HepG2 (cell line): Measurements from ENCODE around the gene TBCE. TPM values are rescaled to one million over a fixed set of nuclear protein-coding genes. Genes with fewer than 3 reads are reported as not detected.

Experiments used
- ATAC-seq: fragments of 200-7000 bp; cut with Tn5 transposase; 3 replicates; pipeline ENCODE4 v1.9.1; 2020; ENCODE audit warnings: mild to moderate bottlenecking, moderate library complexity
- BruUV-seq: library from RNA; stranded (reverse); fragments of 400-500 nt; replicated peaks from 2 replicates; lab custom pipeline; 2021; lab: Mats Ljungman, UMichigan
- CTCF ChIA-PET: fragments of 300-600 bp; formaldehyde crosslinking; extraction: SDS; loops from one replicate; lab custom pipeline; 2021; ENCODE audit warnings: low total read pairs, inconsistent platforms, low intra/inter-chr PET ratio; lab: Yijun Ruan, JAX
- POLR2A ChIA-PET: fragments of 350-600 bp; sonication (Branson Sonifier 250); formaldehyde crosslinking; loops from one replicate; lab custom pipeline; 2020; ENCODE audit warnings: antibody characterized with exemption, inconsistent platforms; lab: Yijun Ruan, JAX
- DNase-seq: peaks from one replicate; pipeline ENCODE4 v3.0.0-alpha.2; 2015; ENCODE audit warnings: low spot score
- FAIRE-seq: peaks from 3 replicates; lab custom pipeline; 2011; peaks lifted over from hg19 to GRCh38; lab: Jason Lieb, UNC
- H2AFZ ChIP-seq: one replicate; pipeline ENCODE4 v1.6.1; 2011; ENCODE audit warnings: low read length, inconsistent platforms
- H3K27ac ChIP-seq: fragments of 300-600 bp; 3 replicates; pipeline ENCODE4 v1.8.0; 2011; ENCODE audit warnings: mixed run types, mild to moderate bottlenecking, mixed read lengths, low read length, inconsistent platforms; ENCODE audit not compliant: insufficient read depth; ENCODE audit errors: extremely low read length
- H3K27me3 ChIP-seq, 2 experiments: fragments of 200-600 bp in 1 of 2; 2 replicates in 1 of 2; 3 replicates in 1 of 2; pipeline versions ENCODE4 v1.6.0 to v1.8.0; 2011; ENCODE audit warnings: low read length in 2 of 2, mild to moderate bottlenecking in 2 of 2, moderate library complexity in 2 of 2, inconsistent platforms in 1 of 2; ENCODE audit not compliant: insufficient read depth in 2 of 2, control insufficient read depth in 1 of 2
- H3K36me3 ChIP-seq, 2 experiments: fragments of 200-600 bp in 1 of 2; replicated peaks in 1 of 2; 2 replicates in 1 of 2; 3 replicates in 1 of 2; pipeline versions ENCODE4 v1.5.1 to v1.8.0; 2011; ENCODE audit warnings: low read length in 2 of 2, inconsistent platforms in 1 of 2; ENCODE audit not compliant: insufficient read depth in 2 of 2, control insufficient read depth in 1 of 2
- H3K4me1 ChIP-seq: 2 replicates; pipeline ENCODE4 v1.5.1; 2012; ENCODE audit warnings: low read length, inconsistent platforms; ENCODE audit not compliant: insufficient read depth
- H3K4me2 ChIP-seq: 2 replicates; pipeline ENCODE4 v1.6.0; 2011; ENCODE audit warnings: low read depth, low read length, inconsistent platforms
- H3K4me3 ChIP-seq, 3 experiments: fragments of 200-600 bp in 1 of 3; sonication (generic), shearing (Covaris generic) in 1 of 3; replicated peaks in 1 of 3; 2 replicates each; pipeline ENCODE4 v1.5.1; 2011 to 2016; ENCODE audit warnings: low read length in 3 of 3, inconsistent platforms in 2 of 3, low read depth in 2 of 3, mild to moderate bottlenecking in 2 of 3, control low read depth in 1 of 3, mixed read lengths in 1 of 3; ENCODE audit not compliant: insufficient read depth in 1 of 3
- H3K79me2 ChIP-seq: one replicate; pipeline ENCODE4 v1.6.1; 2011; ENCODE audit warnings: low read length, inconsistent platforms; ENCODE audit not compliant: insufficient read depth
- H3K9ac ChIP-seq: 2 replicates; pipeline ENCODE4 v1.6.0; 2011; ENCODE audit warnings: mild to moderate bottlenecking, low read depth, low read length, inconsistent platforms; ENCODE audit not compliant: insufficient read depth
- H3K9me3 ChIP-seq: 2 replicates; pipeline ENCODE4 v1.5.1; 2012; ENCODE audit warnings: mild to moderate bottlenecking, low read length
- H4K20me1 ChIP-seq: 2 replicates; pipeline ENCODE4 v1.6.0; 2011; ENCODE audit warnings: inconsistent platforms, mild to moderate bottlenecking, low read length, moderate library complexity; ENCODE audit not compliant: insufficient read depth
- GTF3A ChIP-seq: sonication (generic); formaldehyde crosslinking; conservative IDR thresholded peaks from 2 replicates; pipeline ENCODE4 v1.4.0; 2020; ENCODE audit warnings: mild to moderate bottlenecking, missing genetic modification reagents
- NKX3-1 ChIP-seq: sonication (generic); formaldehyde crosslinking; IDR thresholded peaks from 2 replicates; pipeline ENCODE4 v1.5.0; 2020; ENCODE audit warnings: missing genetic modification reagents
- NR1H2 ChIP-seq: sonication (generic); formaldehyde crosslinking; IDR thresholded peaks from 2 replicates; pipeline ENCODE4 v1.8.1; 2022; ENCODE audit warnings: low read depth, missing genetic modification reagents, borderline replicate concordance
- ZNF619 ChIP-seq: sonication (generic); formaldehyde crosslinking; IDR thresholded peaks from 2 replicates; pipeline ENCODE4 v1.4.0; 2020; ENCODE audit warnings: mild to moderate bottlenecking, missing genetic modification reagents
- ZNF652 ChIP-seq: IDR thresholded peaks from 2 replicates; pipeline ENCODE4 v1.6.1; 2016; ENCODE audit warnings: low read depth, borderline replicate concordance
- WGBS: methylation state at CpG from one replicate; pipeline ENCODE4 v1.1.6; 2017; ENCODE audit warnings: low lambda C conversion rate; 5-methylcytosine and 5-hydroxymethylcytosine counted together
- in situ Hi-C: cut with HindIII; loops from 2 replicates; pipeline ENCODE4 v1.10.0; 2017; ENCODE audit warnings: low pct_unique_long_range_greater_than_20kb; ENCODE audit not compliant: extremely low pct_ligation_motif_present
- intact Hi-C: fragments of 100-400 bp; cut with micrococcal nuclease; formaldehyde crosslinking; loops from one replicate; pipeline ENCODE4 v1.10.0; 2022; ENCODE audit not compliant: unreplicated experiment
- polyA plus RNA-seq, 8 experiments: library from polyadenylated mRNA; depleted of rRNA in 3 of 8; stranded (reverse) in 7 of 8; unstranded in 1 of 8; fragments of >200 nt; fragmentation: Illumina TruSeq in 4 of 8; extraction: Trizol in 4 of 8; gene quantifications; 2 replicates each; pipeline versions ENCODE4 v1.2.1 to v1.2.3, GENCODE V29; 2011 to 2016; ENCODE audit warnings: low read depth in 4 of 8, missing spikeins in 1 of 8, mixed read lengths in 1 of 8; ENCODE audit not compliant: insufficient read depth in 1 of 8
- total RNA-seq, 5 experiments: library from RNA; depleted of rRNA; stranded (reverse); fragments of >200 nt; fragmentation: Illumina TruSeq; extraction: Trizol; gene quantifications; 2 replicates each; pipeline ENCODE4 v1.2.3, GENCODE V29; 2016; ENCODE audit warnings: low read depth in 1 of 5
- TF ChIP-seq, protein P1 (sequence below): sonication (generic); formaldehyde crosslinking; IDR thresholded peaks from 2 replicates; pipeline ENCODE4 v1.8.0; 2022; ENCODE audit warnings: mild to moderate bottlenecking, missing genetic modification reagents; ENCODE audit not compliant: insufficient replicate concordance

The TBCE gene
- total and polyA plus RNA-seq, 2 of the 13 experiments (the other 11 are each of a cell fraction or from before 2014, with no cell fraction given): 25.6 to 31.1 TPM

DNA sequence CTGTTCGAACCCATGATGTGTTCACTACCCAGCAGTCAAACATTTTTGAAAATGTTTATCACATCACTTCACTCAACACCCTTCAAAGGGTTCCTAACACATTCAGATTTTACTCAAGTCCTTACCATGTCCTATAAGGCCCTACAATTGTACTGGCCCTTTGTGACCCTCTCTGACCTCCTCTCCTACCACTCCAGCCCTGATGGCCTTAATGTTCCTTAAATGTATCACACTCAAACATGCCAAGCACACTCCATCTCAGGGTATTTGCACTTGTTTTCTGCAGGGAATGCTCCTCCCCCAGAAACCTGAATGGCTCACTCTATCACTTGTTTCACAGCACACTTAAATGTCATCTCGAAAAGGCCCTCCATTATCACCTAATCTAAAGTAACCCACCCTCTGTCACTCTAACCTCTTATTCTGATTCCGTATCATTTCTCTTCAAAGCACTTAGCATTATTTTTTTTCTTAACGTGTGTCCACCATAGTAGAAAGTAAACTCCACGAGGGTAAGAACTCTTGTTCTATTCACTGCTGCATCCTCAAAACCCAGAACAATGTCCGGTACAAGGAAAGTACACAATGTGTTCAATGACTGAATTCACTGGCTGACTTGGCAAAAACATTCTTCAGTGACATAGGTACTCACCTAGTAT lies 46.6 kb upstream of the TBCE start:
- Histone ChIP-seq H3K4me1 (peaks cover 76% of the 10 kb centered on the region), H3K79me2 (peaks cover 96% of the 10 kb centered on the region), H3K4me3 (no peak overlapping the region), H3K27ac (no peak overlapping the region), H3K9ac (no peak overlapping the region), H3K36me3 (peaks cover 0 to 11% of the 10 kb centered on the region in 2 experiments; a peak in 4 of 5 replicates), H3K4me2 (no peak overlapping the region), H4K20me1 (peaks cover 44% of the 10 kb centered on the region), H3K9me3 (no peaks in the 10 kb centered on the region), H3K27me3 (no peaks in the 10 kb centered on the region), H2AFZ (no peak overlapping the region)
- WGBS: 87% methylated on average over 6 of the region's 6 CpGs
- no TSS peak for BruUV-seq
- FAIRE-seq: no peak
- ATAC-seq: no peak
- no peak for TF ChIP-seq NR1H2 (CRISPR knock-in tag)
- no peak for TF ChIP-seq NKX3-1 (CRISPR knock-in tag)
- TF ChIP-seq, protein P1, sequence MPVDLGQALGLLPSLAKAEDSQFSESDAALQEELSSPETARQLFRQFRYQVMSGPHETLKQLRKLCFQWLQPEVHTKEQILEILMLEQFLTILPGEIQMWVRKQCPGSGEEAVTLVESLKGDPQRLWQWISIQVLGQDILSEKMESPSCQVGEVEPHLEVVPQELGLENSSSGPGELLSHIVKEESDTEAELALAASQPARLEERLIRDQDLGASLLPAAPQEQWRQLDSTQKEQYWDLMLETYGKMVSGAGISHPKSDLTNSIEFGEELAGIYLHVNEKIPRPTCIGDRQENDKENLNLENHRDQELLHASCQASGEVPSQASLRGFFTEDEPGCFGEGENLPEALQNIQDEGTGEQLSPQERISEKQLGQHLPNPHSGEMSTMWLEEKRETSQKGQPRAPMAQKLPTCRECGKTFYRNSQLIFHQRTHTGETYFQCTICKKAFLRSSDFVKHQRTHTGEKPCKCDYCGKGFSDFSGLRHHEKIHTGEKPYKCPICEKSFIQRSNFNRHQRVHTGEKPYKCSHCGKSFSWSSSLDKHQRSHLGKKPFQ (CRISPR knock-in tag): no peak
- TF ChIP-seq GTF3A (CRISPR knock-in tag): no peak
- TF ChIP-seq ZNF619 (CRISPR knock-in tag): no peak
- TF ChIP-seq ZNF652: no peak
- in situ Hi-C loops (loop anchor here (10.0 kb wide), 1 partner anchor 66 kb away; no protein-coding TSS in a partner anchor), intact Hi-C loops (no loop called here)
- DNase-seq: no peak
- ChIA-PET CTCF (no interaction called here), POLR2A (no interaction called here)
